Activated CD4-positive, alpha-beta T cell treated with anti-CD3 and anti-CD28 coated beads, Interleukin-2, amount 50 U/mL, for 4 hours (primary cell): Measurements from ENCODE around the gene SNX25.
"Not testable (repeated sequence)": the region's sequence is repeated elsewhere in the genome, so short reads cannot be mapped to it uniquely, and the experiment has no call there.

ENCODE experiments used
- DNase-seq, 2 experiments: peaks; one replicate each; pipeline ENCODE4 v3.0.0-alpha.2; 2020

SNX25 gene

DNA sequence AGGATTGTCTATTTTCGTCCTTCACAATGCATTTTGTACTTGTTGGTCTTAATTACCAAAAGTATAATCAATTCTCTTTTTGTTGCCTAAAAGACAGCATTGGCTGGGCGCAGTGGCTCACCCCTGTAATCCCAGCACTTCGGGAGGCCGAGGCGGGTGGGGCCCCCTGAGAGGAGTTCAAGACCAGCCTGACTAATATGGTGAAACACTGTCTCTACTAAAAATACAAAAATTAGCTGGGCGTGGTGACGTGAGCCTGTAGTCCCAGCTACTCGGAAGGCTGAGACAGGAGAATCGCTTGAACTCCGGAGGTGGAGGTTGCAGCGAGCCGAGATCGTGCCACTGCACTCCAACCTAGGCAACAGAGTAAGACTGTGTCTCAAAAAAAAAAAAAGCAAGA lies 4.3 kb upstream of the SNX25 start:
- not testable (repeated sequence) for DNase-seq

DNA sequence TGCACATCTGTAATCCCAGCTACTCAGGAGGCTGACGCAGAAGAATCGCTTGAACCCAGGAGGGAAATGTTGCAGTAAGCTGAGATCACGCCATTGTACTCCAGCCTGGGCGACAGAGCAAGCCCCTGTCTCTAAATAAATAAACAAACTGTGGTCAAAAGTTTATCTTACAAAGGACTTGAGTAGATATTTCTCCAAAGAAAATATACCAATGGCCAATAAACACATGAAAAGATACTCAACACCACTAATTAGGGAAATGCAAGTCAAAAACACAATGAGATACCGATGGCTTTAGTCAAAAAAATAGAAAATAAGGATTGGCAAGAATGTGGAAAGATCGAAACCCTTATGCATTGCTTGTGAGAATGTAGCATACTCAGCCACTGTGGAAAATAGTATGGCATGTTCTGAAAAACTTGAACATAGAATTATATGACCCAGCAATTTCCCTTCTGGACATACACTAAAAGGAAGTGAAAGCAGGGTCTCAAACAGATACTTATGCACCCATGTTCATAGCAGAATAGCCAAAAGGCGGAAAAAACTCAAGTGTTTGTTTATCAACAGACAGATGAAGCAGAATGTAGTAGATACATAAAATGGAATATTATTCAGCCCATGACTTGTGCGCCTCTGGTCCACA lies 3.6 kb upstream of the SNX25 start:
- no peak for DNase-seq

DNA sequence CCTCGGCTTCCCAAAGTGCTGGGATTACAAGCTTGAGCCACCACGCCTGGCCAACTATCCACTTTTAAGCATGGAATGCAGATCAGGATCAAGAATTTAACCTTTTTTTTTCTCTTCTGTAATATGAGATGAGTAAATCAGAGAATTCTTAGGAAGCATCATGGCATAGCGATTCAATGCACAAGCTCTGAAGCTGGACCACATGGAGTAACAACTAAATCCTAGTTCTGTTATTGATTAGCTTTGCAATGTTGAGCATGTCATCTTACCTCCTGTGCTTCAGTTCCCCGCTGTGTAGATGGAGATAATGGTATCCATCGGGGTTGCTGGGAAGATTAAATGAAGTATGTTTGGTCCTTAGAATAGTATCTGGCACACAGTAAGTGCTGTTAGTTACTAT lies 1.9 kb upstream of the SNX25 start:
- no peak for DNase-seq

DNA sequence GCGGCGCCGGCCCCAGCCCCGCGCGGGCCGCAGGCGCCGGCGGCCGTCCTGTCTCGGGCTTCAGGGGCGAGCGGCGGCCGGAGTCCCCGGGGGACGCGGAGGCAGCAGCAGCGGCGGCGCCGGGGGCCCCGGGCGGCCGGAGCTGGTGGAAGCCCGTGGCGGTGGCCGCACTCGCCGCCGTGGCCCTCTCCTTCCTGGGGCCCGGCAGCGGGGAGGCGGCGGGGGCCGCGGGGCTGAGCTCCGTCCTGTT lies 379 bp downstream of the SNX25 start:
- DNase-seq, result not testable (repeated sequence)

DNA sequence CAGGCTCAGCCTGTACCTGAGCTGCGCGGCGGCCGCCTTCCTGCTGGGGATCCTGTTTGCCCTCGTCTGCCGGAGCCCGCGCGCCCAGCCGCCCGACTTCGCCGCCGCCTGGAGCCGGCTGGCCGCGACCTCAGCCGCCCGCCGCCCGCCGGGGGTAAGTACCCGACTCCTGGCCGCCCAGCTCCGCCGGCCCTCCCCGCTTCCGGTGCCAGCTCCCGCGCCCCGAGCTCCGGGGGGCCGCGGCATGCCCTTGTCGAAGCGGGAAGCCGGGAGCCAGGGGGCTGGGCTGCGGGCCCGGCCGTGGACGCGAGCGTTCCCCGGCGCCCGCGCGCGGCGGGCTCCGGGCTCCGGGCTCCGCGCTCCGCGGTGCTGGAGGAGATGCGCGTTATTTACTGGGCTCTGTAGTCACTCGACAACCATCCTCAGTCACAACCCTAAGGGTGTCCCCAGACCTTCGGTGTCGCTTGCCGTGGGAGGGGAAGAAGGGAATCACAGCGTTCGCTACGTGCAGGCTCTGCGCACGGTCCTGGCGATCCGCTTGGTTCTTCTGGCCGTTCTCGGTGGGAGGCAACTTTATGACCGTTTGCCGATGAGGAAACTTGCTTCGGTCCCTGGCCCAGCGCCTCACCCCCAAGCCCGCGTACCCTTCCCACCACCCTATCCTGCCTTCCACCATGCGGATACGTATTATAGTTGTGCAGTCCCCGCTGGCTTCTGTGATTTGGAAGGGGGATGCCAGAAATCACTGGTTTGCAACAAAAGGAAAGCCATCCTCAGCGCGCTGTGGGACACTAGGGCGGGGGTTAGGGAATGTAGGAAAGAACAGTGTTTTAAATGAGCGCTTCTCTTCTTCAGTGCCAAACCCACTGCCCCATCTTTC lies 944 bp downstream of the SNX25 start:
- DNase-seq, result peak in 1 of 2 experiments; percentile 38

DNA sequence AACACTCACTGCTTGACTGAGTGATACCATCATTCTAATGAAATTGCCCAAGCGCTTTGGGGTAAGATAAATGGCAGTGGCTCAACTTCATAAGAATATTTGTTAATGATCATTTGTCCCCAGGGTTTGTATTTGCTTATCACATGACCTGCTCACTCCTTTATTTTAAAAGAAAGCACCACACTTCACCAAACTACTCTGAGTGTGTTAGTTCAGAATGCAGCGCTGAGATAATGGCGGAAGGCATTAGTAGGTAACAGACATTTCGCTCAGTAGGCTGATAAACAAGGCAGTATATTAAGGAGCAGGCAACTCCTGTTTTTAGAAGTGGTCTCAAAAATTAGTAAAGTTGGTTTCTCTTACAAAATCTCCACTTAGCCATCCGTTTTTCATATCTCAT lies 1.6 kb downstream of the SNX25 start:
- DNase-seq, result no peak

DNA sequence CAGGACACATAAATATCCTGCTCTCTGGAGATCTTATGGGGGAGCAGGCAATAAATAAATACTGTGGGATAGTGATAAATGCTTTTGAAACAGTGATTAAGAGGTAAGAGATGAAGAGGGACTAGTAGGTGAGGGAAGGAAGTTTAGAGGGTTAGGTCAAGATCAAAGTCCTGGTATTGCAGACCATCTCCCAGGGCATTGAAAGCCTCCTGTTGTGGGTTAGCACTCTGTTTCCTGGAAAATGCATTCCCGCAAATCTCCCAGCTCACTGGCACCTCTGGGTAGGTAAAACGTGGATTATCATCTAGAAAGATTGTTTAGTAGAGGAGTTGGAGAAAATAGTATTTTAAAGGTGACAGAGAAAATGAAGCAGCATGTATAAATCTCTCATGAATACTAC lies 2.2 kb downstream of the SNX25 start:
- DNase-seq, result no peak

DNA sequence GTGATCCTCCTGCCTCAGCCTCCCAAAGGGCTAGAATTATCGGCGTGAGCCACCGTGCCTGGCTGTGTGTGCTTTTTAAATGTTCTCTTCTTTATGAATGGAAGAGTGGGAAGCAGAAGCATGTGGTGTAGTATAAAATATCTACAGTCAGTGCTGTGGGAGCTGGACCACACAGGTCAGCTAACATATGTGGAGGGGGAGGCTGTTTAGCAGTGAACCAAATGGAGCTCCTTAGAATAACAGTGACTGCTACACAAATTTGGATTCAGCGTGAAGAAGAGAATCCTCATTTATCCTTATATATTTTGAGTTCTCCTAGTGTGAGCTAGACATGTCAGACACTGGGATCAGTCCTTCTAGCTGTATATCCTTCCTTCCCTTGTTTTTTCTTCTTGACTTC lies 3.2 kb downstream of the SNX25 start:
- no peak for DNase-seq

DNA sequence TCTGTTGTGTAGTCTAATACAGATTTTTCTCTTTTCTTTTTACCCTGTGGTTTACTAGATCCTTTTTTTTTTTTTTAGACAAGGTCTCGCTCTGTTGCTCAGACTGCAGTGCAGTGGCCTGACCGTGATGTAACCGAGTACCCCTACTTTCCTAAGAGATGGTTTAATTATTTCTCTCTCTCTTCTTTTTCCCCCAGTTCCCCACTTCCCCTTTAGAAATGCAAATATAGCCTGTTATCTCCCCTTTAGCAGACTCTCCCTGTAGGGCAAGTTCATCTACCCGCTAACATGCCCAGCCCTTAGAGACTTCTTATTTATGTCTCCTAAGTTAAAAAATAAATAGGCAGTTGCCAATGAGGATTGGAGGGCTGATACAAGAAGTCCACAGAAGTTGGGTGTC lies 4.5 kb downstream of the SNX25 start:
- no peak for DNase-seq

DNA sequence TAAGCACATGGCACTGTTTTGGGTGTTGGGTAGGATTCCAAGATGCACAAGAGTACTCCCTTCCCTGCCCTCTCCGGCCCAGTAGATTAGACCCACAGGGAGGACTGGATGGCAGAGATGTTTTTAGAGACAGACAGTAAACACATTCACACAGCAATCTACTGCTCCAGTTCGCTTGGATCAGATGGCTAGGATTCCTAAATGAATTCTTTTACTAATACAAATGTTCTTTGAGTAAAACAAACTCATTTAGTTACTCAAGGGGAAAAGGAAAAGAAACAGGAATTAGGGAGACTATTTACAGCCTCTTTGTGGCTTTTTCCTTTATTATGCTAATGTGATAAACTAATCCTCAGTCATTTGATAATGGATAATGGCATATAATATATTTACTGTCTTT lies 5.9 kb downstream of the SNX25 start:
- DNase-seq, result no peak

DNA sequence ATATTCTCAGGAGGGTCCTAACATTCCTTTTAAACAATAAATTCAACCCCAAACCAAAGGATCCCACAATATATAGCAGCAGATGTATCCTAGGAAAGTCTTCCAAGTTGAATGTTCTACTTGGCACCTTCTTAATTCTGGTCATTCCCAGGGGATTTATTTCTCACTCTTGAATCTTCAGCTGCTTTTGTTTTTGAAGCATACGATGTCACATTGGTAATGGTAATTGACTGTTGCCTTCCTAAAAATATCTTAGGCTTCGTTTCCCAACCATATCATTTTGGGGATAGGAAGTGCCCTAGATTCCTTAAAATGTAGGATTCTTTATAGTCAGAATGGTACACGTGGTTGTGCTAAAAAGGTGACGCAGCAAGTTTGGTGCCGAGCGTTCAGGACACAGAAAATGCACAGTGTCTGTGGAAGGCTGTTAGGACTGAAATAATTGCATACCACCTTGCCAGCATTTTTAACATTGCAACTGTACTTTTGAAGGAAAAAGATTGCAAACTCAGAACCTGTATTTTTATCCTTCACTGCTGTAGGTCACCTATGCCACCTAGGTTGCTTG lies 8.1 kb downstream of the SNX25 start:
- DNase-seq, result no peak

DNA sequence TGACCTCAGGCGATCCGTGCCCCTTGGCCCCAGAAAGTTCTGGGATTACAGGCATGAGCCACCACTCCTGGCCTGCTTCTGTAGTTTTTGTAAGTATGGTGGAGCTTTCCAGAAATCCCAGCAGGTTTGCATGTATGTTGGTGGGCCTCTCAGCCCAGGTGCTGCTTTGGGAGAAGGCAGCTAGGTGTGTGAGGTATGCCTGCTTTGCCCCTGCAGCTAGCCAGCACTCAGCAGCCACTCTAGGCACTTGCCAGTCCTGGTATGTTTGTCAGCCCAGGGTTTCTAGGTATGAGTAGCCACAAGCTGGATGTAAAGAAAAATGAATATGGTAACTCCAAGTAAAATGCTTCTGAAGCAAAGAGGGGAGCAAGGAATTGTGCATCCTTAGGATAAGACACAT lies 8.9 kb downstream of the SNX25 start:
- DNase-seq, result no peak

DNA sequence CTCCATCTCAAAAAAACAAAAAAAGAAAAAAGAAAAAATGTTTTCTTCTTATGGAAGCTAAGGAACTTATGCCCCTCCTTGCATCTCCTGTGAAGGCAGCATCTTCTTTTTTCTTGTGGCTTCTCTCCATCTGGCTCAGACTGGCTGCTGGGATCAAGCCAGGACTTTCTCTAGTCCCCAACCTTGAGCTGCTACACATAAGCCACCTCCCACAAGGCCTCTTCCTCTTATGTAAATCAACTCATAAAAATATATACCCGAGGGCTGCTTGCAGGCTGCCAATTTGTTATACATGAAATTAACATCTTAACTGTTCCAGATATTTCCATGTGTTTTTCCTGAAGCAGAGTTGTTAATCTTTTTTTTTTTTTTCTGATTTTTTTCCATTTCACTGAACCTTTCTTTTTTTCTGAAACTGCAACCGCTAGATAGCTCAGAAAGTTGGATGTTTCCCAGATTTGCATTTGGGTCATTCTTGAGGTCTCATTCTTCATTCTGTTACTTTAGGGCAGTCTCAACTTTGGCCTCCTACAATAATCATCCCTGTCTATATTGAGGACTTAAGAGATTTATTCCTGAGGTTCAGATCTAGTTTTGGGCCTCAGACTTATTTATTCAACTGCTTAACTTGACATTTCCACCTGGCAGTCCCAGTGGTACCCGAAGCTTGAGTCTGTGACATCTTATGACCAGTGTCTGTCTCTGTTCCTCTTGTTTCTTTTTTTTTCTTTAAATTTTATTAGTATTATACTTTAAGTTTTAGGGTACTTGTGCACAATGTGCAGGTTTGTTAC lies 10.3 kb downstream of the SNX25 start:
- DNase-seq, result no peak

DNA sequence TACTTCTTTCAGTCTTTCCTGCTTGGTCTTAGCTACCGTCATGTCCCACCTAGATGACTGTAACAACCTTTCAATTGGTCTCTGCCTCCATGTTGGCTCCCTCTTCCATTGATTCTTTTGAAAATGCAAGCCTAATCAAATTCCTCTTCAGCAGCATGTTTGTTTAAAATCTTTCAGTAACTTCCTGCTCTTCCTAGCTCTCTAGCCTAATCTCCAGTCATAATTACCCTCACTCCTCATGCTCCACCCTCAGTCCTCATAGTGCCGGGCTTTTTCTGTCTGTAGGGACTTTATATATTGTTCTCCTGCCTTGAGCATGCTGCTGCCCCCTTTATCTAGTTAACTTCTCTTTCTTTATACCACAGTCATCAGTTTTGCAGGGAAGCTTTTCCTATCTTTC lies 12.1 kb downstream of the SNX25 start:
- no peak for DNase-seq

DNA sequence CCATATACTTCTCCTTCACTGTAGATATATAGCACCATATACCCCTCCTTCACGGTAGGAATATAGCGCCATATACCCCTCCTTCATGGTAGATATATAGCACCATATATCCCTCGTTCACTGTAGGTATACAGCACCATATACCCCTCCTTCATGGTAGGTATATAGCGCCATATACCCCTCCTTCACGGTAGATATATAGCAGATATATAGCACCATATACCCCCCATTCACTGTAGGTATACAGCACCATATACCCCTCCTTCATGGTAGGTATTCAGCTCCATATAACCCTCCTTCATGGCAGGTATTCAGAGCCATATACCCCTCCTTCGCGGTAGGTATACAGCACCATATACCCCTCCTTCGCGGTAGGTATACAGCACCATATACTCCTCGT lies 12.5 kb downstream of the SNX25 start:
- no peak for DNase-seq

DNA sequence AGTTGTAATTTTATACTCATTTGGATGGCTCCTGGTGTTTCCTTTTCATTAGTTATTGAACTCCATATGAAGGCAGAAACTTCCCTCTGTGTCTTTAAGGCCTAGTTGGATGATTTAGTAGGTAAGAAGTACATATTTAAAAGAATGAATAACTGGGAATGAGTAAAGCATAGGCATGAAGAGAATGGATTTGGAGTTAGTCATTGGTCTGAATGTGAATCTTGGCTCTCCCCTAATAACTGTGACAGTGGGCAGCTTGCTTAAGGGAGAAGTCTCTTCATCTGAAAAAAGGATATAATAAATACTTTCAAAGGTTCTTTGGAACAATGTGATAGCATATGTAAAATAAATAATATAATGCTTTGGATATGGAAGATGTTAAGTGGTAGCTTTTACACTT lies 13.2 kb downstream of the SNX25 start:
- no peak for DNase-seq

DNA sequence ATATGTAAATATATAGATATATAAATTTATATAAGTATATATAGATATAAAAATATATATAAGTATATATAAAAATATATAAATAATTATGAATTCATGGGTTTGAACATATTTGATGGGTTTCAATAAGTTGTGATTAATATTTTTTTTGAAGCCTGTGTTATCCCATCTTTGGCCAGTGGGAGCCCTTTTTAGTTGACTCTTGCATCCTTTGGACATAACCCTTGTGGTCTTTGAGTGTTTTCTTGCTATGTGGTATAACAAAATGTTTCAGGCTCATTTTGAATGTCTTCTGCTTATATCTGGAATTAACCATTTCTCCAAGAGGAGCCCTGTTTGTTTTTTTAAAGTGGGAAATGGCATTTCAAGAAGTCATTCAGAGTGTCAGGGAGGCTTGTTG lies 15.2 kb downstream of the SNX25 start:
- DNase-seq, result no peak

DNA sequence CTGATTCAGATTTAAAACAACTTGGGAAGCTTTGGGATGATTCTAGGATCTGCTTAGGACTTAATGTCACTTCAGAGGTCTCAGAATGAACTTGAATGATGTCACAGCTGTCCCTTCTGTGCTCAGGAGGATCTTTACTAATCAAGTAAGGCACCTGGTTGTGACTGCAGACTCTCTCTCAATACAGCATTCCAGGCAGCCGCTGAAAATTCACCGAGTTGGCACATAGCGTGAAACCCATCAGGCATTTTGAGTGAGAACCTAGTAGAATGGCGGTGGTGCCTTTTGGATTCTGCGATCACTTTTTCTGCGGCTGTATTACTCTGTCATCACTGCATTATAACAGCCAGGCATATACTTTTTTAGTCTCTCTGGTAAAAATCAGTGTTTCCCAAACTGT lies 16.5 kb downstream of the SNX25 start:
- DNase-seq, result no peak

DNA sequence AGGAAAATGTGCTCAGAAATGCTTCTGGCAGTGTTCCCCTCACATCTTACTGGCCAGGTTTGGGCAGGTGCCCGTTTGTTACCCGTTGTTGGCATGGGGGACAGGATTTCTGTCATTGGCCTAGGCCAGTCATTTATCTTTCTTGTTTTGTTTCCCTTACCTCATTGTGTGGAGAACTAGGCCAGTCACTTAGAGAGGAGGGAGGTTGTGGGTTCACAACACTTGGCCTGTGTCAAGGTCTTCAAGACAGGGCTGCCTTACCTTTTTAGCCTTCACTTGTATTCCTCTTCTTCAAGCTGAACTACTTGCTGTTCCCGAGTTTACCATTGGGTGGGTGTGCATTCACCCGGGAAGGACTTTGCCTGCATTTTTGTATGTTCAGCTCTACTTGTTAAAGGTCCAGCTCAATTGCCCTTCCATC lies 17.7 kb downstream of the SNX25 start:
- no peak for DNase-seq

DNA sequence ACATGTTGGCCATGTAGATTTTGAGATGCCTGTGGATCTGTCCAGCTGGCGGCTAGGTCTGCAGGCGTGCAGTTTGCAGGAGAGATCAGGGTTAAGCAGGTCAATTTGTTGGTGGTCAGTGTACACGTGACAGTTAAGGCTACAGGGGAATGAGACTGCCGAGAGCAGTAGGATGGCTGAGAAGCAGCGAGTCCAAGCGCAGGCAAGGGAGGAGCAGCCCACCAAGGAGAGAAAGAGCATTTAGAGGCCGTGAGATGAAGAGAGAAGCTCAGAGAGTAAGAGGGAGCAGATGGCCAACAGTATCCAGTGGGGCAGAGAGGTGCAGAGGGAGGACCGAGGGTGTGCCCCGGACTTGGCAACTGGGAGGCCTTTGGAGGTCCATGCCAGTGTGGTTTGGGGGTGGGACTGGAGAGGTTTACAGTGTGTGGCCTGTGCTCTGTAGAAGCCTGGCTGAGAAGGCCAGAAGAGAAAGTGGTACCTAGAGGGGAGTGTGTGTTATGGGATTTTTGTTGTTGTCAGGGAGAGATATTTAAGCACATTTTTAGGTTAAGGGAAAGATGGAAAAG lies 18.4 kb downstream of the SNX25 start:
- DNase-seq, result no peak

DNA sequence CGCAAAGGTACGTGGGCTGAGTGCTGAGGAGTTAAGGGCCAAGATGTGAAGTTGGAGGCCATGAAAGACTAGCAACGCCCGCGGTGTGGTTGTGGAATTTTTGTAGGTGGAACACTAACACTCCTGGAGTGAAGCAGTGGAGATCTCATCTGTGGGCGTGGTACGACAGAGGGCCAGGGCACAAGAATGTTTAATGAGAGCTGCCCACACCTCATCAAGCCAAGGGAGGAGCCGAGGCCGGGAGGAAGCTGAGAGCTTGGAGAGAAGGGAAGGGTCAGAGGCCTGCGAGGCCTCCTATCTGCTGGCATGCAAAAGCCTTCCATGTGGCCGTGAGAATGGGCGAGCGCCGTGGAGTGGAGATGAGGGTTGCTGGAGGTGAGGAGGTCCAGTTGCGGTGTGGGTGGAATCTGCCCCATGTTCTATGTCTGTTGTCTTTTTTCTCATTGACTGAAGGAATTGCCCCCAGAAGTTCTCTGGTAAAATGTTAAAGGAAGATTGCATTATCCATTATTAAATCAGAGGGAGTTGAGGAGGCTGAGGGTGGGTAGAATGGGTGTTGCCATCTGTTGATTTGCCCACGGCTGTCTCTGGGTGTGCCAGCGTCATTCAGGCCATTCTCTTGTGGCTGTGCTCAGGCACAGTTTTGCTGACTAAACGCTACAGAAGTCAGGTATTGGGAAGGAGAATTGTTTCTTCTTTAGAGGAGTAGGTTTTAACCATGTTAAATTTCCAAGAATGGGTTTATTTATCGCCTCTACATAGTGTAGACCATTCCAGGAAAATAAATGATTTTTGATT lies 19.8 kb downstream of the SNX25 start:
- no peak for DNase-seq

DNA sequence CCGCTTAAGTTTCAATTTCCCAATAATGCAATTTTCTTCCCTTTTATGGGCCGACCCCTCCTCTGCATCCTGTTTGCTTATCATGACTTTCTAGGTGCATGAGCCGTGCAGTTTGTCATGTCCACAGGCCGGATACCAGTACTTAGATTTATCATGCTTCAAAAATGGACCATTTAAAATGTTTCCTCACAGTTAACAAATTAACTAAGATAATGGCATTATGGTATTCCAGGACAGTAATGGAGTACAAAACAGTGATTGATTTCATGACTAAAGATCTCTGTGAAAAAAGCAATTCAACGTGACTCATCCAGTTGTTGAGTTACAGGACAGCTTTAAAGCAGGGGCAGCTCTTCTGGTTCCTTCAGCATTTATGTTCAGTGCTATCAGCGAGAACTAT lies 23.0 kb downstream of the SNX25 start:
- no peak for DNase-seq
